ENCODE data around the gene ZNF423. TPM values are rescaled to one million over a fixed set of nuclear protein-coding genes. Genes with fewer than 3 reads are reported as not detected.
"Not testable (repeated sequence)": the region's sequence is repeated elsewhere in the genome, so short reads cannot be mapped to it uniquely, and the experiment has no call there.

ZNF423 gene
- total and polyA plus RNA-seq, 7 donors = 0.69 to 19.7 (median 3.6) TPM

- 85 to 90% methylated on average over 7 of the region's 7 CpGs for WGBS, 2 donors
- no peak for DNase-seq
- Histone ChIP-seq H3K27ac (no peak overlapping the region), H3K4me3 (no peak overlapping the region), H3K36me3 (no peaks in the 10 kb centered on the region), H3K4me1 (peaks cover 0 to 2% (median under 1%) of the 10 kb centered on the region in 4 donors), H3K27me3 (peaks cover 0 to 14% (median 2%) of the 10 kb centered on the region in 3 donors), H3K9me3 (no peaks in the 10 kb centered on the region)
- intact Hi-C loops (cut with DNase I) = no loop called here
- TF ChIP-seq EP300 (IDR thresholded peaks at IDR 0.05) (no peak), CTCF (IDR thresholded peaks at IDR 0.05) (no peak), POLR2AphosphoS5 (IDR thresholded peaks at IDR 0.05) (no peak), POLR2A (IDR thresholded peaks at IDR 0.05) (no peak)
Observed at GRCh38 chr16:49881890-49882289, 26.0 kb upstream of the ZNF423 start.

- H3K36me3 ChIP-seq, H3K9me3 ChIP-seq, H3K4me3 ChIP-seq, H3K27ac ChIP-seq, DNase-seq: not testable (repeated sequence)
- 82 to 88% methylated on average over 3 of the region's 3 CpGs for WGBS, 2 donors
- intact Hi-C loops (cut with DNase I) = loop anchor here (5.0 kb wide), 3 partner anchors 271 to 471 kb away; no protein-coding TSS in a partner anchor
- H3K27me3 ChIP-seq = peaks cover 0 to 14% (median 9%) of the 10 kb centered on the region in 3 donors
- peaks cover 0 to 11% (median 9%) of the 10 kb centered on the region in 4 donors for H3K4me1 ChIP-seq
Observed at GRCh38 chr16:49878540-49878939, 22.6 kb upstream of the ZNF423 start.

- peak; percentile 47 to 94 (median 72) for TF ChIP-seq CTCF (IDR thresholded peaks at IDR 0.05)
- TF ChIP-seq POLR2AphosphoS5 (IDR thresholded peaks at IDR 0.05) = no peak
- WGBS, 2 donors = 2 to 4% methylated on average over 22 of the region's 22 CpGs
- intact Hi-C loops (cut with DNase I) = loop anchor here (5.0 kb wide), 3 partner anchors 269 to 469 kb away; no protein-coding TSS in a partner anchor
- Histone ChIP-seq H3K9me3 (no peaks in the 10 kb centered on the region), H3K4me3 (peak overlapping the region; percentile 22 to 49 (median 42)), H3K36me3 (no peaks in the 10 kb centered on the region), H3K4me1 (peaks cover 0 to 11% (median 9%) of the 10 kb centered on the region in 4 donors), H3K27ac (peak overlapping the region in 3 of 4 donors; percentile 30 to 42 (median 42)), H3K27me3 (peaks cover 0 to 14% (median 9%) of the 10 kb centered on the region in 3 donors)
- peak; percentile 84 for DNase-seq
Observed at GRCh38 chr16:49876716-49877129, 20.8 kb upstream of the ZNF423 start.

GRCh38 chr16:49875806-49876715 is 20.1 kb upstream of the ZNF423 start:
- Histone ChIP-seq H3K27me3 (peaks cover 0 to 14% (median 9%) of the 10 kb centered on the region in 3 donors), H3K9me3 (no peaks in the 10 kb centered on the region), H3K27ac (peak overlapping the region in 3 of 4 donors; percentile 30 to 42 (median 42)), H3K36me3 (no peaks in the 10 kb centered on the region), H3K4me3 (peak overlapping the region; percentile 22 to 49 (median 42)), H3K4me1 (peaks cover 0 to 11% (median 9%) of the 10 kb centered on the region in 4 donors)
- no peak for TF ChIP-seq POLR2AphosphoS5 (IDR thresholded peaks at IDR 0.05)
- no peak for TF ChIP-seq POLR2A (IDR thresholded peaks at IDR 0.05)
- TF ChIP-seq CTCF (IDR thresholded peaks at IDR 0.05) = no peak
- TF ChIP-seq EP300 (IDR thresholded peaks at IDR 0.05) = no peak
- intact Hi-C loops (cut with DNase I) = loop anchor here (5.0 kb wide), 3 partner anchors 269 to 469 kb away; no protein-coding TSS in a partner anchor
- 35 to 37% methylated on average over 45 of the region's 45 CpGs for WGBS, 2 donors
- DNase-seq = no peak

- H3K9me3 ChIP-seq = no peaks in the 10 kb centered on the region
- H3K4me1 ChIP-seq = peaks cover 0 to 11% (median 9%) of the 10 kb centered on the region in 4 donors
- H3K4me3 ChIP-seq = no peak overlapping the region
- 19 to 73% methylated on average over 1 of the region's 1 CpG for WGBS, 2 donors
- DNase-seq = no peak
- intact Hi-C loops (cut with DNase I) = loop anchor here (5.0 kb wide), 3 partner anchors 267 to 467 kb away; no protein-coding TSS in a partner anchor
- no peak overlapping the region for H3K27ac ChIP-seq
- no peaks in the 10 kb centered on the region for H3K36me3 ChIP-seq
- H3K27me3 ChIP-seq = peaks cover 0 to 9% (median 8%) of the 10 kb centered on the region in 3 donors
- no peak for TF ChIP-seq EP300 (IDR thresholded peaks at IDR 0.05)
- TF ChIP-seq POLR2A (IDR thresholded peaks at IDR 0.05) = no peak
- no peak for TF ChIP-seq CTCF (IDR thresholded peaks at IDR 0.05)
- no peak for TF ChIP-seq POLR2AphosphoS5 (IDR thresholded peaks at IDR 0.05)
Observed at GRCh38 chr16:49874613-49875237, 18.8 kb upstream of the ZNF423 start.

GRCh38 chr16:49871824-49872223 is 15.9 kb upstream of the ZNF423 start:
- DNase-seq; H3K27me3 ChIP-seq; H3K4me3 ChIP-seq; intact Hi-C loops (cut with DNase I); H3K27ac ChIP-seq; H3K4me1 ChIP-seq; H3K36me3 ChIP-seq; H3K9me3 ChIP-seq: not testable (repeated sequence)
- 95% methylated on average over 5 of the region's 5 CpGs for WGBS, 2 donors
